Thyroid gland (tissue), 4 donors: ENCODE data around the gene PTAR1.

Source experiments
- CTCF ChIP-seq, 6 experiments: fragments of 200-600 bp in 3 of 6; fragments of 450-650 bp in 3 of 6; sonication (generic) in 3 of 6; IDR thresholded peaks; one replicate each; pipeline ENCODE4 v1.5.1; 2016 to 2019; ENCODE audit warnings: antibody characterized with exemption in 6 of 6, mild to moderate bottlenecking in 2 of 6, inconsistent platforms in 1 of 6, moderate library complexity in 1 of 6
- POLR2A ChIP-seq, 2 donors: fragments of 450-650 bp; IDR thresholded peaks; one replicate each; pipeline ENCODE4 v1.6.1; 2017; ENCODE audit warnings: antibody characterized with exemption in 2 of 2, mild to moderate bottlenecking in 2 of 2, moderate library complexity in 1 of 2

GRCh38 chr9:69672596-69673310 lies 87.1 kb downstream of the PTAR1 start:
- peak in 5 of 6 experiments; percentile 70 to 94 (median 76) for TF ChIP-seq CTCF (IDR thresholded peaks at IDR 0.05)
- no peak for TF ChIP-seq POLR2A (IDR thresholded peaks at IDR 0.05)
